NOMO-1 treated with DMSO at 0.1 percent for 48 hours (cell line): ENCODE results near the gene RAC2.
"Not testable (repeated sequence)": the region's sequence is repeated elsewhere in the genome, so short reads cannot be mapped to it uniquely, and the experiment has no call there.

Experiments
- DNase-seq: peaks from one replicate; lab custom pipeline; 2025; ENCODE audit not compliant: unreplicated experiment; lab: John Stamatoyannopoulos, UW

Gene RAC2

DNA sequence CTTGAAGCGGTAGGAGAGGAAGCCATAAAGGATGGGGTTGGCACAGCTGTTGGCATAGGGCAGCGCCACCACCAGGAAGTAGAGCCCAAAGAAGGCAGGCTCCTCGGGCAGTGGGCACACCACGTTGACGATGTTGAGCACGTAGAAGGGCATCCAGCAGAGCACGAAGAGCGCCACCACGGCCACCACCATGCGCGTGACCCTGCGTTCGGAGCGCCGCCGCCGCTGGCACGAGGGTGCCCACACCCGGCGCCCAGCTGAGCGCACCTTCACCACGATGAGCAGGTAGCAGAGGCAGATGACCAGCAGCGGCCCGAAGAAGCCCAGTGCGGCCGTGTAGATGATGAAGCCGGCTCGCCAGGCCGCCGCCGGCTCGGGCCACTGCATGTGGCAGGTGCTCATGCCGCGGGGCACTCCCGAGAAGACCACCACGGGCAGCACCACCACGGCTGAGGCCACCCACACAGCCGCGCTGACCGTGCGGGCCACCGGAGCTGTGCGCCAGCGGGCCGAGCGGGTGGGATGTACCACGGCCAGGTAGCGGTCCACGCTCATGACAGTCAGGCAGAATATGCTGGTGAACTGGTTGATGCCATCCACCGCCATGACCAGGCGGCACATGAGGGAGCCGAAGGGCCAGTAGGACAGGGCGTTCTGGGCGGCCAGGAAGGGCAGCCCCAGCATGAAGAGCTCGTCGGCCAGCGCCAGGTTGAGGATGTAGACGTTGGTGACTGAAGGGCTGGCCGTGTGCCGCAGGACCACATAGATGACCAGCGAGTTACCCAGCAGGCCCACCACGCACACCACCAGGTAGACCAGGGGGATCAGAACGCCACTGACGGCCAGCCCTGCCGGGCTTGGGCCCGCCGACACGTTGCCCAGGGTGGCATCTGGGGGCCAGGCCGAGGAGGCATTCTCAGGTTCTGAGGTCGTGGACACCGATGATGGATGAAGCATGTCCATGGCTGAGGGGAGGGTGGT, 36.9 kb downstream of the RAC2 start:
- no peak for DNase-seq

GRCh38 chr22:37206118-37206840, 37.8 kb downstream of the RAC2 start:
- DNase-seq, result no peak

DNA sequence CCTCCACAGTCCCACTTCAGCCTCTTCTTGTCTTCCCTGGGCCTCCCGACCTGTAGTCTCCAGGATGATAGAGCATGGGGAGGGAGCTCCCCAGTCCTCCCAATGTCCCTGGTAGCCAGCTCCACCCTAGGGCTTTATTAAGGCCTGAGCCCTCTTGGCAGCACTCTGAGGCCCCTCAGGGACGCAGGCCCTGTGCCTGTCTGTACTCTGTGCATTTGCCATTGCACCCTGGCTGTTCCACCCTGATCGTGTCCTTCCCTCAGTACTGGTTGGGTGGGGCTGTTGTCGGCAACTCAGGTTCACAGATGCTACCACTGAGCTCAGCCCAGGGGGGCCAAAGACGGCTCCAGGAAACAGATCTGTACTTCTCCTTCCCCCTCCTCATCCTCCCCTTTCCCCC, 39.0 kb downstream of the RAC2 start:
- no peak for DNase-seq

GRCh38 chr22:37204045-37204655, 39.9 kb downstream of the RAC2 start:
- DNase-seq, result no peak

DNA sequence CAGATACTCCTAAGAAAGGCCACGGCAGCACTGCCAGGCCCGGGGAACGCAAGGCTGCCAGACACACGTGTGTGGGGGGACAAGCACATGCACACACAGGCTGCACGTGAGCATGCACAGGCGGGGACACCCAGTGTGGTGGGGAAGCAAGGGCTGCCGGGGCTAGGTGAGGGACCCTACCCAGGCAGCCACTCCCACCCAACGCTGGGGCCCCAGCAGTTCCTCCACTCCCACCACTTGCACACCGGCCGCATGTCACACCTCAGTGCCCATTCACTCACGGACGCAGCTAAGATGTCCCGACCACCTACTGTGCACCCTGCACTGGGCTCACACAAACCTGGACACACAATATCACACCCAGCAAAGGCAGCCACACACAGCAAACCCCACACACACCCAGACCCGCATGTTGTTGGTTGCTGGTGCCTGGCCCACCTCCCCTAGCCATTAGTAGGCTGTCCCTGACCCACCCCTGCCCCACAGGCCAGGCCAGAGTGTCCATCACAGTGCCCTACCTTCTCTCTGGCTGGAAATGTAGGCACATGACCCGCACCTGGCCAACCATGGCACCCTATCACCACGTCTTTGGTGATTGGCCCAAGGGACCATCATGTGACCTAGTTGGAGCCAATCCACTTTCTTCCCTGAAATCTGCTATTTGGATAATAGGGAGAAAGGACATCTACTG, 40.6 kb downstream of the RAC2 start:
- no peak for DNase-seq

GRCh38 chr22:37202716-37203115, 41.4 kb downstream of the RAC2 start:
- no peak for DNase-seq

GRCh38 chr22:37202001-37202555, 42.0 kb downstream of the RAC2 start:
- no peak for DNase-seq

GRCh38 chr22:37201443-37201820, 42.6 kb downstream of the RAC2 start:
- DNase-seq, result not testable (repeated sequence)

DNA sequence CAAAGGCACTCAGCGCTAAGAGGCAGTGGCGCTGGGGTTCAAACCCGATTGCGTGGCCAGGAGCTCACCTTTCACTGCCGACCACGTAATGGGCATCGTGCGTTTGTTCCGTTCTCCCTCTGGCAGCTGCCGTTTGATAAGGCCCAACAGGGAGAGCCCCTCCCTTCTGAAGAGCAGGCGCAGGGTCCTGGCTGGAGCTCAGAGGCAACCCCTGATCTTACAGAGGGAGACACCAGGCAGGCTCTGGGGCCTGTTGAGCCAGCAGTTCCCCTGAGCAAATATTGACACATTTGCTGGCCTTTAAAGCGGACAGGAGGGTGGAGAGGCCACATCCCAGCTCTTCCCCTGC, 44.3 kb downstream of the RAC2 start:
- DNase-seq, result no peak

GRCh38 chr22:37199103-37199759, 44.8 kb downstream of the RAC2 start:
- DNase-seq, result peak; percentile 98

- DNase-seq, result peak; percentile 65
These were observed 45.6 kb downstream of the RAC2 start for GRCh38 chr22:37198258-37199102.

- no peak for DNase-seq
These were observed 46.4 kb downstream of the RAC2 start for GRCh38 chr22:37197451-37198257.

DNA sequence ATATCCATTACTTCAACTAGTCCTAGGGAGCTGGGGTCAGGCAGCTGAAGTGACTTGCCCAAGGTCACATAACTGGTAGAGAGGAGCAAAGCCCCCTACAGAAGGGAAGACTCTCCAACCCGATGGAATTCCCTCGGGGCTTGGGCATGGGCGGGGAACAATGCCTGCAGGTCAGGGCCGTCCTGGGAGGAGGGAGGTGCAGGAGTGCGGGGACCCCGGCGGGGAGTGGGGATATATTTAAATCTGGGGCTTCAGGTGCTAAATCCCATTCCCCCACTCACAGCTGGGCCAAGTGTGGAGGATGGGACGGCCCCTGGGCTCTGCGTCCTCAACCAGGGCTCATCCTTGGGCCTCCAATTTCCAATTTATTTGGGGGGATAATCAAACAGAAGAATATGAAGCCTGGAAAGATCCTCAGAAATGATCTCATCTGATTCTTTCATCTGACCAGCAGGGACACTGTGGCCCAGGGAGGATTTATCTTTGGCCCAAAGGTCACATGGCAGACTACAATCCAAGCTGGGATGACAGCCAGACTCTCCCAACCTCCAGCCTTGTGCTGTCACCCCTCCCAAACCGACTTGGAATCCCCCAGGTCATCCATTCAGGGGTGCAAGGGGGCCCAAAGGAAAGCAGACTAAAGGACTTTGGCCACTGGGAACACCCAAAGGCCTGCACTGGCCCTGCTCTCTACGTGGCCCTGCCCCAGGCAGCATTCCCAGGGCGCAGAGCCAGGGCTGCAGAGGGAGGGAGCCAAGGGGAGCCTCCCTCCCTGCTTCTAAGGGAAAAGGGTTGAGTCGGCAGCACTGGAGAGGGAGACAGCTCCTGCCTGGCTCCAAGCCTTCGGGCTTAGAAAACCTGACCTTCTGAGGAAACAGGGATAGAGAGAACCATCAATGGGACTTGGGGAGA, 47.3 kb downstream of the RAC2 start:
- DNase-seq, result no peak

DNA sequence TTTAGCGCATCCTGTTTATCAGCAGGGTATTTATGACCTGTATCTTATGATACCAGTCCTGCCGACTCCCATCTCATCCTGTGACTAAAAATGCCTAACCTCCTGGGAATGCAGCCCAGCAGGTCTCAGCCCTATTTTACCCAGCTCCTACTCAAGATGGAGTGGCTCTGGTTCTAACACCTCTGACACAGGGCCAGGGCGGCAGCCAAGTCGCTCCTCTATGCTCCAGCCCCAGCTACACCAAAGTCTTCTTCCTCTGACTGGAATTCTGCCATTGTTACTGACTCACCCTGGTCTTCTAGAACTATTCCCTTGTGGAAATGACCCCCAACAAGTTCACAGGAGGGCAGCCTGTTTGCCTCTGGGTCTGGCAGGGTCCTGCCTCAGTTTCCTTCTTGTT, 48.1 kb downstream of the RAC2 start:
- DNase-seq, result no peak

DNA sequence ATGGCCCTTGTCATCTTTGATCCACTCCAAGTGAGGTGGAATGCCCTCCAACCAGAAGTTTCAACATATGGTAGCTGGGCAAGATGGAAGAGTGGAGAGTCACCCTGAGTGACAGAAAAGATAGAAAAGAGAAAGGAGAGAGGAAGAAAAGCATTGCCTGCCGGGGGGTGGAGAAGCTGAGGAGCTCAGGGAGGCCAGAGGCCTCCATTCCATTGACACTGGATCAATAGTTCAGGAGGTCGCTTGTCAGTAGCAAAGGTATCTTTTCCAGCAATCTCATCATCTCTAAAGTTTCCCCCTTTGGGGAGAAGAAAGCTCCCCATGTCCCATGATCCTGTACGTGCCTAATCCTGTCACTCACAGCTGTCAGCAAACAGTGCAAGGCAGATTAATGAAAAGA, 49.3 kb downstream of the RAC2 start:
- DNase-seq, result no peak

DNA sequence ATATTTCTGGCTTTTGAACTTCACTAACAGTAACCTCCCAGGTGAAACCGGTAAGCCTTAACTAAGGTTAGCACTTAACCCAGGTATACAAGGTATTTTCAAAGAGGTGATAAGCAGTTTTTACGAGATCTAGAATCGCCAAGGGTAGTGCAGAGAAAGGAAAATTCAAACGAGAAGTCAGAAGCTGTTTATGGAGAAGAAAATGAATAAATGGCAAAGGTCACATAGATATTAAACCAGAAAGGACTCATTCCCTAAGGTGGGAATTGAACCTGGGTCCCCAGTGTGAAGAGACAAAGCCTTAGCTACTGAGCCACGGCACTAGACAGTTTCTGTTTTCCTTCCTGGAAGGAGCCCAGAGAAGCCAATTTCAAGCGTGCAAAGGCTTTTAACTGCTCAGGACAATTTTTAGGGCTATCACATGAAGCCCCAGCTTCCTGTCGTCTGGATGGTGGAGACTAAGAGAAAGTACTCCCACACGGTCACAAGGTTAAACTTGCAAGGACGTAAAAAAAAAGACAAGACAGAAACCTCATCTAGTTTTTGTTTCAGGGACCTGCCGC, 50.4 kb downstream of the RAC2 start:
- DNase-seq, result no peak

GRCh38 chr22:37192741-37193140, 51.3 kb downstream of the RAC2 start:
- DNase-seq, result no peak
